Immature natural killer cell (primary cell): ENCODE results near the gene SLC6A11. TPM values are rescaled to one million over a fixed set of nuclear protein-coding genes. Genes with fewer than 3 reads are reported as not detected.

Experiments
- DNase-seq, 3 donors: peaks; one replicate each; pipeline ENCODE4 v3.0.0; 2022; ENCODE audit warnings: mixed read lengths in 1 of 3
- H3K27ac Mint-ChIP-seq, 6 donors: one replicate each; pipeline ENCODE4 v1.8.0; 2020; ENCODE audit warnings: mixed read lengths in 6 of 6, mild to moderate bottlenecking in 5 of 6, inconsistent platforms in 4 of 6, moderate library complexity in 3 of 6
- H3K27me3 Mint-ChIP-seq, 3 donors: one replicate each; pipeline ENCODE4 v1.8.0; 2020 to 2021; ENCODE audit warnings: low read depth in 3 of 3, mild to moderate bottlenecking in 3 of 3, mixed read lengths in 3 of 3, moderate library complexity in 3 of 3, inconsistent platforms in 1 of 3
- H3K36me3 Mint-ChIP-seq, 3 donors: one replicate each; pipeline ENCODE4 v1.8.0; 2020; ENCODE audit warnings: mixed read lengths in 3 of 3, inconsistent platforms in 2 of 3, mild to moderate bottlenecking in 2 of 3
- H3K4me1 Mint-ChIP-seq, 2 donors: one replicate each; pipeline ENCODE4 v1.8.0; 2020; ENCODE audit warnings: inconsistent platforms in 2 of 2, mild to moderate bottlenecking in 2 of 2, mixed read lengths in 2 of 2, moderate library complexity in 1 of 2
- H3K4me3 Mint-ChIP-seq, 5 donors: one replicate each; pipeline ENCODE4 v1.8.0; 2020; ENCODE audit warnings: mild to moderate bottlenecking in 5 of 5, mixed read lengths in 5 of 5, inconsistent platforms in 3 of 5, moderate library complexity in 3 of 5
- H3K9me3 Mint-ChIP-seq, 6 donors: one replicate each; pipeline ENCODE4 v1.8.0; 2020; ENCODE audit warnings: mild to moderate bottlenecking in 6 of 6, mixed read lengths in 6 of 6, inconsistent platforms in 4 of 6, moderate library complexity in 3 of 6
- polyA plus RNA-seq, 3 donors: library from polyadenylated mRNA; unstranded; fragments of 300-500 nt; fragmentation: Illumina TruSeq; gene quantifications; one replicate each; pipeline ENCODE4 v1.2.3, GENCODE V29; 2021

The SLC6A11 gene
- polyA plus RNA-seq, 3 donors from 2014 or later = not detected

- H3K4me1 Mint-ChIP-seq = no peaks in the 10 kb centered on the region
- H3K4me3 Mint-ChIP-seq = no peak overlapping the region
- no peaks in the 10 kb centered on the region for H3K36me3 Mint-ChIP-seq
- no peaks in the 10 kb centered on the region for H3K9me3 Mint-ChIP-seq
- H3K27ac Mint-ChIP-seq = no peak overlapping the region
- peaks cover 1 to 8% (median 2%) of the 10 kb centered on the region in 3 donors for H3K27me3 Mint-ChIP-seq
- no peak for DNase-seq
Observed at GRCh38 chr3:10928407-10928960, 112.5 kb downstream of the SLC6A11 start.

DNA sequence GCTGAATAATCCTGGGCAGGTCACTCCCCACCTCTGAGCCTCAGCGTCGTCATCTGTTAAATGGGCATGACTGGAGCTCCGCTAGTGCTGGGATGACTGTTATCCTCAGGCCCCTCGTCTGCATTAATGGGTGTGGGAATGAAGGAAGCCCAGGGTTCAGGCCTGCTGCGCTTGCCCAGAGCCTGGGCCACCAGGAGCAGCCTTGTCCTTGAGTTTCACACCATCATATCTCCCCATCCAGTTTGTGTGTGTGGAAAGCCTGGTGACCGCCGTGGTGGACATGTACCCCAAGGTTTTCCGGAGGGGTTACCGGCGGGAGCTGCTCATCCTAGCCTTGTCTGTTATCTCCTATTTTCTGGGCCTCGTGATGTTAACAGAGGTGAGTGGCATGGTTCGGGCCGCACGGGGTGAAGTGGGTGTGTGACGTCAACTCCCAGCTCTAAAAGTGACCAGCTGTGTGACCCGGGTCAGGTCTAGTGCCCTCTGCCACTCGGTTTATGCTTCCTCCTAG lies 113.0 kb downstream of the SLC6A11 start:
- Mint-ChIP-seq H3K4me3 (no peak overlapping the region), H3K27me3 (peaks cover 1 to 6% (median 2%) of the 10 kb centered on the region in 3 donors), H3K4me1 (no peaks in the 10 kb centered on the region), H3K9me3 (no peaks in the 10 kb centered on the region), H3K36me3 (no peaks in the 10 kb centered on the region), H3K27ac (no peak overlapping the region)
- DNase-seq = no peak

DNA sequence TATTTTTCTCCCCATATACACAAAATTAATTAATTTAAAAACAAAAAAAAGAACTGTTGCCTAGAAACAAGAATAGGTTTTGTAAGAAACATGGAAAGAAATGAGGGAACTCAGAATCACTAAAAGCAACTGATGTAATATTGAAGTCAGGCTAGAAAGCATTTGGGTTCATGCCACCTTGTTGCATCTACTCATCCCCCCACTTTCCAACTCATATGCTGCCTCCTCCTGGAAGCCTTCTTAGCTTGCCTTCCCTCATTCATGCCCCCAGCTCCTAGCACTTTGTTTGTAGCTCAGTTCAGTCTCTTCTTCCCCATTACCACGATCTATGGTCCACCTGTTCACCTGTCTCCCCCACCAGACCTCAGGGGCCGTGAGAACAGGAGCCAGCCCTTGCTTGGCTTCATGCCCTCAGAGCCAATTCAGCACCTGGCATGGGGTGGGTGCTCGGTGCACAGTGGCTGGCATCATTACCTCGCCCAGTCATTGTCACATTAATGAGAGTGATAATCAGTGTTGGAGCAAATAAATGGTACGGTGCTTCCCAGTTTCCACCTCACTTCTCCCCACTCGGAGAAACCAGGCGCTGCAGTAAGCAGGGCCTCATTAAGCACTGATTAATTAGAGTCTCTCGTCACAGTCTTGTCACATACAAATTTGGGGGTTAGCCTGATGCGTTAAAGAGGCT lies 114.1 kb downstream of the SLC6A11 start:
- H3K9me3 Mint-ChIP-seq = peaks cover 0 to 2% (median 0%) of the 10 kb centered on the region in 6 donors
- H3K4me3 Mint-ChIP-seq = no peak overlapping the region
- H3K4me1 Mint-ChIP-seq = no peaks in the 10 kb centered on the region
- peaks cover 0 to 6% (median 1%) of the 10 kb centered on the region in 3 donors for H3K27me3 Mint-ChIP-seq
- H3K36me3 Mint-ChIP-seq = no peaks in the 10 kb centered on the region
- DNase-seq = no peak
- H3K27ac Mint-ChIP-seq = no peak overlapping the region

DNA sequence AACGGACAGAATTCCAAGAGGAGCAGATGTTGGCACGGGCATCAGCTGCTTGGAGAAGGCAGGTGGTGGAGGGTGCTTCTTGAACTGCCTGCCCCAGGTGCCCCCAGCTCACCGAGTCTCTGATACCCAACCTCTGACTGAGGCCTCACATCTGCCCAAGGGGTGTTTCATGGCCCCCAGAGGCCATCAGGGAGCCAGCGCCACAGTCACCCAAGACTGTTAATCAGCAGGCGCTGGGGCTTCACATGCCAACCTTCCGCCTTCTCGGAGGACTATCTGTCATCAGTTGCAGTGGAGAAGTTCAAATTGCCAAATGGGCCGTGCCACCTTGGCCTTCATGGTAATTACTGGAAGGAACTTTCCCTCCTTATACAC lies 114.6 kb downstream of the SLC6A11 start:
- no peak for DNase-seq
- Mint-ChIP-seq H3K4me1 (no peaks in the 10 kb centered on the region), H3K4me3 (no peak overlapping the region), H3K27ac (no peak overlapping the region), H3K9me3 (peaks cover 0 to 2% (median 0%) of the 10 kb centered on the region in 6 donors), H3K36me3 (no peaks in the 10 kb centered on the region), H3K27me3 (peaks cover 0 to 4% (median 1%) of the 10 kb centered on the region in 3 donors)

DNA sequence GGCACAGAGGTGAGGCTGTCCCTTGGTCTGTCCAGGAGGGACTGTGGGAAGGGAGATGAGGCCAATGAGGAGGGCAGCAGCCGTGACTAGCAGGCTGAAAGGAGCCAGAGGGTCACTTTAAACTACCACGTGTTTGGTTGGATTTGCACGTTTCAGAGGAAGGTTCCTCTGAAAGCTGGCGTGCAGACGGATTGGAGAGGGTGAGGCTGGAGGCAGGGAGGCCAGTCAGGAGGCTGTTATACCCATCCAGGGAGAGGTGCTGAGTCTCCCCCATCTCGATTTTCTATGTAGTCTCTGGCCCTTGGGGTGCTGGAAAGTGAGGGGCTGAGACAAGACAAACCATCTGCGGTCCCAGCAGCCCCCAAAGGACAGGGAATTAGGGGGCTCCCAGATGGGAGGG lies 116.6 kb downstream of the SLC6A11 start:
- DNase-seq = no peak
- no peak overlapping the region for H3K27ac Mint-ChIP-seq
- no peaks in the 10 kb centered on the region for H3K4me1 Mint-ChIP-seq
- H3K4me3 Mint-ChIP-seq = no peak overlapping the region
- H3K9me3 Mint-ChIP-seq = peaks cover 0 to 2% (median 0%) of the 10 kb centered on the region in 6 donors
- no peaks in the 10 kb centered on the region for H3K36me3 Mint-ChIP-seq
- H3K27me3 Mint-ChIP-seq = peaks cover 0 to 2% (median 1%) of the 10 kb centered on the region in 3 donors

DNA sequence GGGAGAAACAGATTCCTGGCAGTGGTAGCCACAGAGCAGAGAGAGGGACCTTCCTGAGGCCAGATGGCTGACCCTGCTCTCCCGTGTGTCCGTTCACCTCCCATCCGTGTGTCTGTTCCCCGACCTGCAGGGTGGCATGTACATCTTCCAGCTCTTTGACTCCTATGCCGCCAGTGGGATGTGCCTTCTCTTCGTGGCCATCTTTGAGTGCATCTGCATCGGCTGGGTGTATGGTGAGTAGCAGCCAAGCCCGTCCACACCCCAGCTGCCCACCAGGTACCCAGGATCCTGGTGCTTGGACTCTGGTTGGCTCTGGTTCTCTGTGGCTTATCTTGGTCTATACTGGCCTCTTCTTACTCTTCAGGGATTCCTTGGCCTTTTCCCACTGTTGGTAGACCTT lies 117.0 kb downstream of the SLC6A11 start:
- no peak overlapping the region for H3K4me3 Mint-ChIP-seq
- H3K9me3 Mint-ChIP-seq = peaks cover 0 to 2% (median 0%) of the 10 kb centered on the region in 6 donors
- no peak for DNase-seq
- H3K4me1 Mint-ChIP-seq = no peaks in the 10 kb centered on the region
- no peaks in the 10 kb centered on the region for H3K36me3 Mint-ChIP-seq
- no peak overlapping the region for H3K27ac Mint-ChIP-seq
- peaks cover 0 to 2% (median 1%) of the 10 kb centered on the region in 3 donors for H3K27me3 Mint-ChIP-seq

DNA sequence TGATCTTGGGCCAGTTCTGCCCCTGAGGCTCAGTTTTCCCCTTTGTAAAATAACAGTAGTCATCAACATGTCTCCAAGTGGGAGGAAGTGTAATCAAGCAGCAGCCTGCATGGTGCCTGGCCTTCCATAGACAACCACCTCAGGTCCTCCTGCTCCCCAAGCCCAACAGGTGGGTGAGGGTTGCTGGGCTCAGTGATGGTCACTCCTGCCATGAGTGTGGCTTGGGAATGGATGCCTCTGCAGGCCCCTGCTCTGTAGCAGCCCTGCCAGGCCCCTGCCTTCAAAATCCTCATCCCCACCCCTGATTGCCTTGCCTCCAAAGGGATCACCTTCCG lies 117.4 kb downstream of the SLC6A11 start:
- Mint-ChIP-seq H3K4me3 (no peak overlapping the region), H3K4me1 (no peaks in the 10 kb centered on the region), H3K9me3 (peaks cover 0 to 2% (median 0%) of the 10 kb centered on the region in 6 donors), H3K27ac (no peak overlapping the region), H3K36me3 (no peaks in the 10 kb centered on the region), H3K27me3 (peaks cover 0 to 2% (median 1%) of the 10 kb centered on the region in 3 donors)
- DNase-seq = no peak

GRCh38 chr3:10933805-10934481 lies 117.9 kb downstream of the SLC6A11 start:
- Mint-ChIP-seq H3K4me3 (no peak overlapping the region), H3K27ac (no peak overlapping the region), H3K36me3 (no peaks in the 10 kb centered on the region), H3K9me3 (peaks cover 0 to 2% (median 0%) of the 10 kb centered on the region in 6 donors), H3K4me1 (no peaks in the 10 kb centered on the region), H3K27me3 (peaks cover 0 to 2% (median 1%) of the 10 kb centered on the region in 3 donors)
- no peak for DNase-seq

GRCh38 chr3:10935028-10935427 lies 119.0 kb downstream of the SLC6A11 start:
- no peak for DNase-seq
- peaks cover 0 to 2% (median 0%) of the 10 kb centered on the region in 6 donors for H3K9me3 Mint-ChIP-seq
- peaks cover 0 to 4% (median 1%) of the 10 kb centered on the region in 3 donors for H3K27me3 Mint-ChIP-seq
- no peak overlapping the region for H3K27ac Mint-ChIP-seq
- H3K4me3 Mint-ChIP-seq = no peak overlapping the region
- no peaks in the 10 kb centered on the region for H3K4me1 Mint-ChIP-seq
- no peaks in the 10 kb centered on the region for H3K36me3 Mint-ChIP-seq

GRCh38 chr3:10935846-10936631 lies 120.0 kb downstream of the SLC6A11 start:
- H3K4me3 Mint-ChIP-seq = no peak overlapping the region
- DNase-seq = no peak
- H3K27me3 Mint-ChIP-seq = peaks cover 0 to 4% (median 1%) of the 10 kb centered on the region in 3 donors

DNA sequence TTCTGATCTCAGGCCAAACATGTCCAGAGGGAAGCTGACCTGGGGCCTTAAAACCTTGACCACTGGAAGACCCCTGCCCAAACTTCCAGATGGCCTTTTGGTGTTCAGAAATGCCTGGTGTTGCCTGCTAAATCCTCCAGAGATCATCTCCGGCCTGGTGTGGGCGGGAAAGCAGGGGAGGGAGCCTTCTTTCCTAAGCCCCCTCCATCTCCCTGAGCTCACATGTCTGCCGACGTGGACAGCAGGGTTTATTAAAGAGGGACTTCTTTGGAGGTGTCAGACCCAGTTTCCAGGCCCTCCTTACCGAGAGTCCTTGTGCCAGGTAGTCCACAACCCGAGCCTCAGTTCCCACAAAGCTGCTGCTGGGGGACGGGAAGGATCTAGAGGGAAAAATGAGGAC lies 120.7 kb downstream of the SLC6A11 start:
- Mint-ChIP-seq H3K27me3 (peaks cover 0 to 4% (median 1%) of the 10 kb centered on the region in 3 donors), H3K4me3 (no peak overlapping the region), H3K4me1 (no peaks in the 10 kb centered on the region), H3K27ac (no peak overlapping the region), H3K36me3 (no peaks in the 10 kb centered on the region), H3K9me3 (peaks cover 0 to 2% (median 0%) of the 10 kb centered on the region in 6 donors)
- no peak for DNase-seq

More at GRCh38 chr3:10935846-10936631, 120.0 kb downstream of the SLC6A11 start:
- no peak overlapping the region for H3K27ac Mint-ChIP-seq
- H3K36me3 Mint-ChIP-seq = no peaks in the 10 kb centered on the region
- peaks cover 0 to 2% (median 0%) of the 10 kb centered on the region in 6 donors for H3K9me3 Mint-ChIP-seq
- no peaks in the 10 kb centered on the region for H3K4me1 Mint-ChIP-seq

GRCh38 chr3:10937141-10937825 lies 121.3 kb downstream of the SLC6A11 start:
- peaks cover 0 to 2% (median 0%) of the 10 kb centered on the region in 6 donors for H3K9me3 Mint-ChIP-seq
- peaks cover 0 to 4% (median 0%) of the 10 kb centered on the region in 3 donors for H3K27me3 Mint-ChIP-seq
- H3K4me3 Mint-ChIP-seq = no peak overlapping the region
- DNase-seq = no peak
- no peaks in the 10 kb centered on the region for H3K36me3 Mint-ChIP-seq
- H3K4me1 Mint-ChIP-seq = no peaks in the 10 kb centered on the region
- no peak overlapping the region for H3K27ac Mint-ChIP-seq

GRCh38 chr3:10939556-10939955 lies 123.5 kb downstream of the SLC6A11 start:
- no peaks in the 10 kb centered on the region for H3K36me3 Mint-ChIP-seq
- no peak for DNase-seq
- H3K4me1 Mint-ChIP-seq = no peaks in the 10 kb centered on the region
- peaks cover 0 to 3% (median 2%) of the 10 kb centered on the region in 3 donors for H3K27me3 Mint-ChIP-seq
- H3K4me3 Mint-ChIP-seq = no peak overlapping the region
- H3K27ac Mint-ChIP-seq = no peak overlapping the region
- H3K9me3 Mint-ChIP-seq = peaks cover 0 to 2% (median 0%) of the 10 kb centered on the region in 6 donors
